HG03354 (cell line): Measurements from ENCODE around the gene TOM1L1.
"Not testable (repeated sequence)": the region's sequence is repeated elsewhere in the genome, so short reads cannot be mapped to it uniquely, and the experiment has no call there.

Experiments
- ATAC-seq: cut with Tn5 transposase; IDR thresholded peaks from one replicate; pipeline ENCODE4 v1.9.1; 2021; ENCODE audit warnings: mild to moderate bottlenecking; ENCODE audit not compliant: unreplicated experiment, poor library complexity, severe bottlenecking

TOM1L1 gene, protein sequence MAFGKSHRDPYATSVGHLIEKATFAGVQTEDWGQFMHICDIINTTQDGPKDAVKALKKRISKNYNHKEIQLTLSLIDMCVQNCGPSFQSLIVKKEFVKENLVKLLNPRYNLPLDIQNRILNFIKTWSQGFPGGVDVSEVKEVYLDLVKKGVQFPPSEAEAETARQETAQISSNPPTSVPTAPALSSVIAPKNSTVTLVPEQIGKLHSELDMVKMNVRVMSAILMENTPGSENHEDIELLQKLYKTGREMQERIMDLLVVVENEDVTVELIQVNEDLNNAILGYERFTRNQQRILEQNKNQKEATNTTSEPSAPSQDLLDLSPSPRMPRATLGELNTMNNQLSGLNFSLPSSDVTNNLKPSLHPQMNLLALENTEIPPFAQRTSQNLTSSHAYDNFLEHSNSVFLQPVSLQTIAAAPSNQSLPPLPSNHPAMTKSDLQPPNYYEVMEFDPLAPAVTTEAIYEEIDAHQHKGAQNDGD

DNA sequence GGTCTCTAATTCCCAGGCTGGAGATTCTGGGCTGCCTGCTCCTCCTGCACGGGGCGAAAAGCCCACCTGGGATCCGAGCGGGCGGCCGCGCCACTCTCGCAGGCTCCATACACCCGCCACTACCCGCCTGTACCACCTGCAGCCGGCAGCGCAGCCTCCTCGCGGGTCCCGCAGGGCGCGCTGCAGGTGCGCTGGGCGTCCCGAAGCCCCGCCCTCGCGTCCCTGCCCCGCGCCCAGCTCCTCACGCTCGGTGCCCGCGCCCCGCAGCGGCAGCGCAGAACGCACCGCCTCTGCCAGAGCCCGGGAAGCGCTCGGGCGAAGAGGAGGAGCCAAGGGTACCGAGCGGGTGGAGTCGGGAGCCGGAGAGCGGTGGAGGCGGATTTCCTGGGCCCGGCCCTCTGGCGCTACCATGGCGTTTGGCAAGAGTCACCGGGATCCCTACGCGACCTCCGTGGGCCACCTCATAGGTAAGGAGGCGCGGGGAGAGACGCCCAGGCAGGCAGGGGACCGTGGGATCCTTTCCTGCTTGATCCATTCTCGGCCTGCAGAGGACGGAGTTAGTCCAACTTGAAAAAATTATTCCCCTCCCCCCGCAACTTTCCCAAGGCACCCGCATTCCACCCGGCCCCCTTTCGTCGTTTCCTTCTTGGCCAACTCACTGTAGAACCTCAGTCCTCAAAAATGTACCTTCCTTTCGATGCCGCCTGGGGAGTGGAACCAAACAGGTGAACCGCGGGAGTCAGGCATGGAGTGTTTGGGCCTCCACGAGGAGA, at the start of gene TOM1L1:
Gene TOM1L1 (plus strand): TSS at position 396 of the 773 bp plus-strand sequence. CDS start 14 bp downstream, at position 410.
- peak; percentile 90 for ATAC-seq

DNA sequence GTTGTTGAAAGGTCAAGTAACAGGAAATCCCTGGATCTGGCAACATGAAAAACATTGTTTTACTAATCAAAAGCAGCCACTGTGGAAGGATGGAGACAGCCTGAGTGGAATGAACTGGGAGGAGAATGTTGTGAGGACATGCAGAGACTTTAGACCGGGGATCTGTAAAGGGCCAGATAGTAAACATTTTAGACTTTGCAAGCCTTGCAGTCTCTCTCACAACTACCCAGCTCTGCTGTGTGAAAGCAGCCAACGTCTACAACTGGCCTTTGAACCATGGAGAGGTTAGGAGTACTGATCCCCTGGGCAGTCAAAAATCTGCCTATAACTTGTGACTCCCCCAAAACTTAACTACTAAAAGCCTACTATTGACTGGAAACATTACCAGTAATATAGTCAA, 41.5 kb upstream of the TOM1L1 start:
- ATAC-seq = no peak

DNA sequence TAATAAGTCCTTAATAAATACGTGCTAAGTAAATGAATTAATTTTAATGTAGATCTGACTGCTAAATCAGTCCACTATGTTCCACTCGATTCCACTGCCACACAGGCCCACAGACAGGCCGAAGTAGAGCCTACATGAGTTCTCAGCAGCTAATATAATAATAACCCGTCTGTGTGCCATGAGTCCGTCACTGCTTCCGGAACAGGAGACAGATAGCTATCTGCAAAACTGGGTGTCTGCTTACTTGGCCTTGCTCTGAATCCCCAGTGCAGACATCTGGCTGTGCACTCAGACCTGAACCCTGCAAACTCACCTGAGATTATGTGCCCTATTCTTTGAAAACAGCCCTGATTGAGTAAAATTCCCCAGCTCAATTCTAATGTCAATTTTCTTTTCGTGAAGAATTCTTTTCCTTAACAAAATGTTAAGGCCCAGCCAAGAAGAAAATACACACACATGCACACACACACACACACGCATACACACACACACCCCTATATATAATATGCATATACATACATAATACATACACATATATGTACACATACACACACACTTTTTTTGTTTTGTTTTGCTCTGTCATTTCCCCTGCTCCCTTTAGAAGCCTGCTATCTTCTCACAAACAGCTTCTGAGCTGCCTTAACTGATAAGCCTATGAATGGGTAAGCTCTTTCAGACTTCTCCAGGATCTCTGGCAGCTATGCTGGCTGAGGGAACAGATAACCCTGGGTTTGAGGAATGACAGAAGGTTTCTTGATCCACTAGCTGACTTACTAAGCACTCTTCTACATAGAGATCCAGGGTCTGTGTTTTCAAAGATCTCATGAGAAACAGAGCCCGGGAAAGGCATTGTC, 39.8 kb upstream of the TOM1L1 start:
- no peak for ATAC-seq

DNA sequence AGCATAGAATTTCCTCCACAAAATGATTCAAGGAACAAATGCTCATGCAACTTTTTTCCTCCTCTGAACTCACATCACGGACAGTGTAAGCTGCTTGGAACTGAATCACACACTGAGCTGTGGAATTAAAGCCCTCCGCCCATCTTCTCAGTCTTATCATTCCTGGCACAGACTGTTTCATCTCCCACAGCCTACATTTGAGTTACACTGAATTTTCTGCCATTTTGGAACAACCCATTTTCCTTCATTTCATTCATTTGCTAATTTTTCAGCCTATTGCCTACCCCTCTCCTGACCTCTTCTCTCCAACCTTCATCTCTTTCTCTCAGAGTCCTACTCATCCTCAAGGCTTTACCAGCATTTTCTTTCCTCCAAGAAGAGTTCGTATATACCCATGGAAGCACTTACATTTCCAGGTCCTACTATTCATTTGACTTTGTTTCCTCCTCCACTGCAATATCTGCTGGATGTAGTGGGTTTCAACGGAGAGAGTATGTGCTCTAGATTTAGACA, 39.1 kb upstream of the TOM1L1 start:
- no peak for ATAC-seq

DNA sequence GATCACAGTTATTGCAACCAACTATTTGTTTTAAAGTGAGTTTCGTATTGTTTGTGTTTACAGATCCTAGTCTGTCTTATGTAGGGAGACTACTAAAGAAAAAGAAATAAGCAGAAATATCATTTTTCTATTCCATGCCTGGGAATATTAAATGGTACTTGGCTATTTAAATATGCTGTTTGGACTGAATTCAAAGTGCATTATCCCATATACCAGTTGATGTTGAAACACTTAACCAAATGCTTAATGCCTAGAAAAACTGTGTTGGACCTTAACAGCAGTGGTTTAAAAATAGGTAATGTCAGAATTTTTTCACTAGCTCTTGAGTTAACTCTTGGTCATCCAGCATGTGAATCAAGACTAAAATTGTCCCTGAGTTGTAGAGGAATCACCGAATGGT, 37.5 kb upstream of the TOM1L1 start:
- no peak for ATAC-seq

DNA sequence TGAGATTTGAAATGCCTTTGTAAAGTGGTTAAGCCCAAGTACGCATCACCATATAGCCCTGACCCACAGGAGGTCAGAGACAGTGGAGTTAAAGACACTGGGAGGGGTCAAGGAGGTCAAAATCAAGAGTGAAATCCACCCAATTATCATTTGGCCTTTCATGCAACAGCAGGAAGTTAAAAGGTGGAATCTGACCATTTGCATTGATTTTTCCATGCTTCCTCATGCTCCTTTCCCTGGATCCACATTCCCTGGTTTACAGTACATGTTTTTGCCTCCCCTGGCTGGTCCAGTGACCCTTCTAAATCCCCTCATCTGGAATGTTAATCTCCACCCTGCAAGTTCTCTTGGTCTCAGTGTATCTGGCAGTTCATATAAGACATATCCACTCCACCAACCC, 36.6 kb upstream of the TOM1L1 start:
- ATAC-seq = no peak

DNA sequence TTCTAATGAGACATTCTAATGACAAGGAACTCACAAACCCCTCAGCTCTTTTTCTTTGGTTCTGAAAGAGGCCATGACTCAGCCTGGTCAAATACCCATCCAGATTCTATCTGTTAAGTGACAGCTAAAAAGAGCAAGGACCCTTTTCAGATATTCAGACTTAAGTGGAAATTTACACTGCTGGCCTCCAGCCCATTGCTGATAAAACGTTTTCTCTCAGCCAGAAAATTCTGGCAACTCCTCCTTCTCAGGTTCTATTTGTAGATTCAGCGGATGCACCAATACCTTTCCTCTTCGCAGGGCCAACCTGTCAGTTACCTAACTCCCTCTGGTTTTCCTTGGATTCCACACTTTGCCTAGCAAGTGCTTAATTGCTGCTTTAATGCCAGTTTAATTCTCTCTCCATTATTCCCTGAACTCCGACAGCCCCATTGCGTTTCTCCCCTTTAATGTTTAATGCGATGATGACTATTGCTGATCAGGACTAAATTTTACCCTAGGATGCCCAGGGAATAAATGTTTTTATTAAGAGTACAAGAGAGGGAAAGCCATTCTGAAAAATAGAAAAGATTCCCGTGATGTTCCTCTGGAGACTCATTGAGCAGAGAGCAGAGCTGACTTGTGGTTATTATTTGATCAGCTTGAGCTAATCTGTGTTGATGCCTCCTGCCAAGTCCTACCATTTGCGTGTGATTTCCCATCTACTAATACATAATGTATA, 35.9 kb upstream of the TOM1L1 start:
- no peak for ATAC-seq

DNA sequence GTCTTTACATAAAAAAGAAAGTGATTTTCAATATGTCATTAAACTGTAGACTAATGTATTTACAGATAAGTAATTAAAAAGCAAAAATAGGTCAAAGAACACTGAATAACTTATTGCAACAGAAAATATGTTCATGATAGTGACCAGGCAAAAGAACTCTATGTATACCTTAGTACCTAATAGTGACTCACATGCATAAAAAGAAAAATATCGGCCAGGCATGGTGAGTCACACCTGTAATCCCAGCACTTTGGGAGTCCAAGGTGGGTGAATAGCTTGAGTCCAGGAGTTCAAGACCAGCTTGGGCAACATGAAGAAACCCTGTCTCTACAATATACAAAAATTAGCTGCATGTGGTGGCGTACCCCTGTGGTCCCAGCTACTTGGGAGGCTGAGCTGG, 33.0 kb upstream of the TOM1L1 start:
- ATAC-seq = no peak

DNA sequence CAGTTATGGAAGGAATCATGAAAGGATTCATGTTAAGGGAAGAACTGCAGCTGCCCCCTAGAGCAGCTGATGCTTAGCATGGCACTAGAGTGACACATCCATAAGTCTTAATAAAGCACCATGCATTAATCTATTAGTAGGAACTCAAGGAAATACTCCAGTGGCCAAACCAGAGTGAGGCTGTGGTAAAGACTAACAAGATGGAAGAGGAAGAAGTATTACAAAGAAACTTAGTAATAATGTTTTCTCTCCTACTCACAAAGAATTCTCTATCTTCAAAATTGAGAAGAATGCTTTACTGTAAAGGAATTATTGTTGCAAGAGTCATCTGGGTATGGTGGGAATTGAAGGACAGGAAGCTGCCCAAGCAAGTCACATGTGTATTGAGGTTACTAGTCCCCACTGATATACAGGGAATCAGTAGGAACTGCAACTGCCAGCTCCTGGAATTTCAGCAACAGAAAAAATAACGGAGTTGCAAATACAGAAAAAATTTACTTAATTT, 29.9 kb upstream of the TOM1L1 start:
- ATAC-seq = no peak

DNA sequence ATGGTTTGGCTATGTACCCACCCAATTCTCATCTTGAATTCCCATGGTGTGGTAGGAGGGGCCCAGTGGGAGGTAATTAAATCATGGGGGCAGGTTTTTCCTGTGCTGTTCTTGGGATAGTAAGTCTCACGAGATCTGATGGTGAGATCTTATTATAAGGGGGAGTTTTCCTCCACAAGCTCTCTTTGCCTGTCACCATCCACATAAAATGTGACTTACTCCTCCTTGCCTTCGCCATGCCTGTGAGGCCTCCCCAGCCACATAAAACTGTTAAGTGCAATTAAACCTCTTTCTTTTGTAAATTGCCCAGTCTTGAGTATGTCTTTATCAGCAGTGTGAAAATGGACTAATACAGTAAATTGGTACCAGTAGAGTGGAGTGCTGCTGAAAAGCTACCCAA, 24.7 kb upstream of the TOM1L1 start:
- not testable (repeated sequence) for ATAC-seq

DNA sequence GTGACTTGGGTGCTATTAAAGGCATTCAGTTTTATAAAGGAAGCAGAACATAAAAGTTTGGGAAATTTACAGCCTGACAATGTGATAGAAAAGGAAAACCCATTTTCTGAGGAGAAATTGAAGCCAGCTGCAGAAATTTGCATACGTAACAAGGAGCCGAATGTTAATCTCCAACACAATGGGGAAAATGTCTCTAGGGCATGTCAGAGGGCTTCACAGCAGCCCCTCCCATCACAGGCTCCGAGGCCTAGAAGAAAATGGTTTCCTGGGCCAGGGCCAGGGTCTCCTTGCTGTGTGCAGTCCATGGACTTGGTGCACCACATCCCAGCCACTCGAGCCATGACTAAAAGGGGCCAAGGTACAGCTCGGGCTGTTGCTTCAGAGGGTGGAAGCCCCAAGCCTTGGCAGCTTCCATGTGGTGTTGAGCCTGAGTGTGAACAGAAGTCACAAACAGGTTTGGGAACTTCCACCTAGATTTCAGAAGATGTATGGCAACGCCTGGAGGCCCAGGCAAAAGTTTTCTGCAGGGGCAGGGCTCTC, 23.9 kb upstream of the TOM1L1 start:
- ATAC-seq = no peak

DNA sequence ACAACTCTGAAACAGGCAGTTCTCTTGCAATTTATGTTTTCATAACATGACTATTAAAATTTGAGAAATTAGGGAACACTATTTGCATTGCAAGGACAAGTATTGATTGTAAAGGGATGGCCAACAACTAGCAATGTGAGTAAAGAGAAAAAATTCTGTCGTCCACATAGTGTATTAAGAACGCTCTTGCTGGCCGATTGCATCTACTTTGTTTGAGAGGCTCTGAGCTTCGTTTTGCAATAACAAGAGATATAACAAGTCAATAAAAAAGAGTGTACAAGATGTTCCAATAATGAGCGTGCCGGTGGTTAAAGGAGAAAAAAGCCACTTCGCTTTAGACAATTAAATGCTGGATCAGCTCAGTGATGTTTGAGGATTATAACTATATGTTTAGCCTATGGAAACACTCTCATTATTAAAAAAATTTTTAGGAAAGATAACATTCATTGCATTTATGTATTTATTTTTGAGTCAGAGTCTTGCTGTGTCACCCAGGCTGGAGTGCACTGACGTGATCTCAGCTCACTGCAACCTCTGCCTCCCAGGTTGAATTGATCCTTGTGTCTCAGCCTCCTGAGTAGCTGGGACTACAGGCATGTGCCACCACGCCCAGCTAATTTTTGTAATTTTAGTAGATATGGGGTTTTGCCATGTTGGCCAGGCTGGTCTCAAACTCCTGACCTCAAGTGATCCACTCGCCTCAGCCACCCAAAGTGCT, 19.2 kb upstream of the TOM1L1 start:
- no peak for ATAC-seq

DNA sequence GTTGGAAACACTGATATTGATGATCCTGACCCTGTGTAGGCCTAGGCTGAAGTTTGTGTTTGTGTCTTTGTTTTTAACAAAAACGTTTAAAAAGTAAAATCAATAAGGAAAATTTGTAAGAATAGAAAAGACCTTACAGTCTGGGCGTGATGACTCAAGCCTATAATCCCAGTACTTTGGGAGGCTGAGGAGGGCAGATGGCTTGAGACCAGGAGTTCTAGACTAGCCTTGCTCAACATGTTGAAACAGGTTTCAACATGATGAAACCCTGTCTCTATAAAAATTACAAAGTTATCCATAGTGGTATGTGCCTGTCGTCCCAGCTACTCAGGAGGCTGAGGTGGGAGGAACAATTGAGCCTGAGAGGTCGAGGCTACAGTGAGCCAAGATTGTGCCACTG, 18.3 kb upstream of the TOM1L1 start:
- no peak for ATAC-seq

DNA sequence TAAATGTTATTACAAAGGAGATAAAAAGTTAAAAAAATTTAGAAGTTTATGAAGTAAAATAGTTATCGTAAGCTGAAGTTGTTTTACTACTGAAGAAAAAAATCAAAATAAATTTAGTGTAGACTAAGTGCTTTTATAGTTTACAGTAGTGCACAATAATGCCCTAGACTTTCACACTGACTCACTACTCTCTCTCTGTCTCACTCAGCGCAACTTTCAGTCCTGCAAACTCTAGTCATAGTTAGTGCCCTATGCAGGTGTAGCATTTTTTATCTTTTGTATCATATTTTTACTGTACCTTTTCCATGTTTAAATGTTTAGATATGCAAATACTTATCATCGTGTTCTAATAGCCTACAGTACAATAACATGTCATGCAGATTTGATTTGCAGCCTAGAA, 17.7 kb upstream of the TOM1L1 start:
- peak; percentile 76 for ATAC-seq

DNA sequence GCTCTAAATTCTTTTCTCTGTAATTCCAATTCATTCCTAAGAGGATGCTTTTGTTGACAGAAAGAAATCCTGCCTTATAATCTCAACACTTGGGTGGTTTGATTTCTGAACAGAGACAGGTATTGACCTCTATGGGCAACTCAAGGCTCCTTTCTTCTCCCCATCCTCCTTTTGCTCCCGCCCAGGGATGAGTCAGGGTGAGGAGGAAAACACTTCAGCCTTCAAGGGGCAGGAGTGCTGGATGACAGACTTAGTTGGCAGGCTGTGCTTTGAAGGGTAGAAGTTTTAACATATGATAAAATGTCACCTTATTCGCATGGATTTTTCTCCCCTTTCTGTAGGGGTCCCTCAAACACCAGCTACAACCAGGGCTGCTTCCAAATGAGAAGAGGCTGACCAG, 16.7 kb upstream of the TOM1L1 start:
- no peak for ATAC-seq

DNA sequence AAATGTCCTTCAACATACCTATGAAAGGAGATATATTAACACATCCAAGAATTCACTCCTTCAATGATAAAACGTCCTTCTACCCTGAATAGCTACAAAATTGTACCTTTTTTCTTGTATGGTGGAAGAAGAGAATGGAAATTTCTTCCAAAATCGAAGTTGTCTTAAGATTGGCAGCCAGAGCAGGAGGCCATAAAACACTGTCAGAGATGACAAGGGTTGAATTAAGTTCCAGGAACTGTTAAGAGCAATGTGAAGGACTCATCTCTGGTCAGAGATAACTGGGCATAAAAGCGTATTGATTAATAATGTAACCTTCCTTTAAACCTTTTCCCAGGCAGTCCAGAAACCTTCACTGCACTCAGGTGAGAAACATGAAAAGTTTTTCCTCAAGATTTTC, 12.9 kb upstream of the TOM1L1 start:
- ATAC-seq = no peak

DNA sequence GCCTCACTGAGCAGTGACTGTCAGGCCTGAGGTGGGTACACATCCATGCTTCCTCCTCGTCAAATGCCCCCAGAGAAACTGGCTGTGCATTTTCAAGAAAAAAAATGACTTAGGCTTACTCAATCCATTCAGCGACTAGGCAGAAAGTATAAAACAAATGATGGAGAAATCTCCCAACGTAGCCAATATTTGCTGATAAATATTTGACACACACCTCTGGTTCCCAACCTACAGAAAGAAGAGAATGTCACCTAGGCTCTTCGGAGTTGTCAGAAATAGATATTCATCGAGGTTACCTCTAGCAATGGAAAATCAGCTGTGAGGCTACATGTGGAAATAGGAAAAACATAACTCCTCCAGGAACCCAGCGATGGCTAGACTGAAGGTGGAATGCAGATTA, 12.4 kb upstream of the TOM1L1 start:
- ATAC-seq = no peak

DNA sequence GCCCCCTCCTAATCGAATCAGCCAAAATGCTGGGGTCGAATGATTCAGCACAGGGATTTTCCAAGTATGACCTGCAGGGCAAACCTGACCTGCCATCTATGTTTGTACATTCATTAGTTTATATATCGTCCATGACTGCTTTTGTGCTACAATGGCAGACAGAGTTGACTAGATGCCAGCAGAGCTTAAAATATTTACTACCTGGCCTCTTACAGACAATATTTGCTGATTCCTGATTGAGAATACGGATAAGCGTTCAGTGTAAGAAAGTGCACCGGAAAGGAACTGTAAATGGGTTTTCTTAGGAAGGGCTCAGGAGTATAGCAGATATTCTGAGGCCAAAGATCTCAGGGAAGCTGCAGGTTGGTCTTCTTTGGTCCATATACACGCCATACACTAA, 11.7 kb upstream of the TOM1L1 start:
- ATAC-seq = no peak
